ENCODE data around the gene SHC2.

The SHC2 gene

DNA sequence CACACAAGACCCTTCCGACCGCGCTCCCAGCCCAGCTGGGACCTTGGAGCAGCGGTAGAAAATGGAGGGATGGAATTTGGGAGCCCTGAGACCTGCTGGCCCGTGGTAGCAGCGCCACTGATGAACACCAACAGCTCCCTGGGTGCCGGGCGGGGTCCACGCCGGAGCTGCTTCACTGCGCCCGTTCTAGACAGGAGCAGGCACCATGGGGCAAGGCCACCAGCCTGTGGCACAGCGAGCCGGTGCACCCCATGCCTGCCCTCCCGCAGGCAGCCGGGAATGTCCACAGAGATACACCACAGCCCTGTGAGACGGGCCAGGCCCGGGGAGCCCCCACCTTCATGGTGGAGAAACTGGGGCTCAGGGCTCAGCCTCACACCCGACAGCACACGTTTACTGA is 9.9 kb upstream of the SHC2 start:
- Histone ChIP-seq H3K9me3 (ENCODE audit: control insufficient read depth, insufficient read depth, low read depth, low read length) (no peaks in the 10 kb centered on the region), H3K4me3 (ENCODE audit: low read depth, low read length) (no peak overlapping the region), H3K27ac (ENCODE audit: extremely low read depth, low read depth, low read length) (no peak overlapping the region), H3K36me3 (ENCODE audit: control insufficient read depth in 2 of 2, insufficient read depth in 1 of 2, low read length in 2 of 2) (no peaks in the 10 kb centered on the region), H3K4me1 (ENCODE audit: control insufficient read depth, insufficient read depth, low read length) (no peaks in the 10 kb centered on the region)
- peak; percentile 80 for TF ChIP-seq ZNF664 (tag by site-specific recombination; IDR thresholded peaks at IDR 0.05)
- TF ChIP-seq MZF1 (tag by site-specific recombination; IDR thresholded peaks at IDR 0.05; ENCODE audit: borderline replicate concordance) = no peak
- POLR2A ChIA-PET = no interaction called here
- CTCF ChIA-PET = no interaction called here

DNA sequence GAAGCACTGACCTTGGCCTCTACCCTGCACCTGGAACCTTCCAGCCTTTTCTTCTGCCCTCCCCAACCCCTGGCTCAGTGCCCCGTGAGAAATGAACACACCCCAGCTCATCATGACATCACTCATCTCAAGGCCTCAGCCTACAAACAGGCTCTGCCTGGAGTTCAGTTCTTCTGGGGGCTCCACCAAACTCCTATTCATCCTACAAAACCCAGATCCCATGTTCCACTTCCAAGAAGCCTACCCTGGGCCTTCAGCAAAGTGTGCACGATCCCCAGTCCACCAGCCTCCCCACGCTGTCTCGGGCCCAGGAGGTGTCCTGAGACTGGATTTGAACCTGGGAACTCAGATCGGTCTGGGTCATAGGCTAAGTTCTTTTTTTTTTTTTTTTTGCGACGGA is 9.0 kb upstream of the SHC2 start:
- POLR2A ChIA-PET = no interaction called here
- Histone ChIP-seq H3K4me1 (ENCODE audit: control insufficient read depth, insufficient read depth, low read length) (no peaks in the 10 kb centered on the region), H3K4me3 (ENCODE audit: low read depth, low read length) (no peak overlapping the region), H3K27ac (ENCODE audit: extremely low read depth, low read depth, low read length) (no peak overlapping the region), H3K9me3 (ENCODE audit: control insufficient read depth, insufficient read depth, low read depth, low read length) (no peaks in the 10 kb centered on the region), H3K36me3 (ENCODE audit: control insufficient read depth in 2 of 2, insufficient read depth in 1 of 2, low read length in 2 of 2) (no peaks in the 10 kb centered on the region)
- peak; percentile 96 for TF ChIP-seq ZFP3 (tag by site-specific recombination; IDR thresholded peaks at IDR 0.05; ENCODE audit: low read depth)
- no peak for TF ChIP-seq ZNF146 (tag by site-specific recombination; IDR thresholded peaks at IDR 0.05)
- TF ChIP-seq ZNF350 (tag by site-specific recombination; IDR thresholded peaks at IDR 0.05) = no peak
- TF ChIP-seq ZBTB7A (tag by site-specific recombination; IDR thresholded peaks at IDR 0.05; ENCODE audit: low read depth) = no peak
- TF ChIP-seq ZBTB48 (tag by site-specific recombination; IDR thresholded peaks at IDR 0.05) = peak; percentile 17; the same call in 1 of the 2 replicates
- TF ChIP-seq ZNF530 (tag by site-specific recombination; IDR thresholded peaks at IDR 0.05; ENCODE audit: low read depth) = no peak
- TF ChIP-seq, protein P1, sequence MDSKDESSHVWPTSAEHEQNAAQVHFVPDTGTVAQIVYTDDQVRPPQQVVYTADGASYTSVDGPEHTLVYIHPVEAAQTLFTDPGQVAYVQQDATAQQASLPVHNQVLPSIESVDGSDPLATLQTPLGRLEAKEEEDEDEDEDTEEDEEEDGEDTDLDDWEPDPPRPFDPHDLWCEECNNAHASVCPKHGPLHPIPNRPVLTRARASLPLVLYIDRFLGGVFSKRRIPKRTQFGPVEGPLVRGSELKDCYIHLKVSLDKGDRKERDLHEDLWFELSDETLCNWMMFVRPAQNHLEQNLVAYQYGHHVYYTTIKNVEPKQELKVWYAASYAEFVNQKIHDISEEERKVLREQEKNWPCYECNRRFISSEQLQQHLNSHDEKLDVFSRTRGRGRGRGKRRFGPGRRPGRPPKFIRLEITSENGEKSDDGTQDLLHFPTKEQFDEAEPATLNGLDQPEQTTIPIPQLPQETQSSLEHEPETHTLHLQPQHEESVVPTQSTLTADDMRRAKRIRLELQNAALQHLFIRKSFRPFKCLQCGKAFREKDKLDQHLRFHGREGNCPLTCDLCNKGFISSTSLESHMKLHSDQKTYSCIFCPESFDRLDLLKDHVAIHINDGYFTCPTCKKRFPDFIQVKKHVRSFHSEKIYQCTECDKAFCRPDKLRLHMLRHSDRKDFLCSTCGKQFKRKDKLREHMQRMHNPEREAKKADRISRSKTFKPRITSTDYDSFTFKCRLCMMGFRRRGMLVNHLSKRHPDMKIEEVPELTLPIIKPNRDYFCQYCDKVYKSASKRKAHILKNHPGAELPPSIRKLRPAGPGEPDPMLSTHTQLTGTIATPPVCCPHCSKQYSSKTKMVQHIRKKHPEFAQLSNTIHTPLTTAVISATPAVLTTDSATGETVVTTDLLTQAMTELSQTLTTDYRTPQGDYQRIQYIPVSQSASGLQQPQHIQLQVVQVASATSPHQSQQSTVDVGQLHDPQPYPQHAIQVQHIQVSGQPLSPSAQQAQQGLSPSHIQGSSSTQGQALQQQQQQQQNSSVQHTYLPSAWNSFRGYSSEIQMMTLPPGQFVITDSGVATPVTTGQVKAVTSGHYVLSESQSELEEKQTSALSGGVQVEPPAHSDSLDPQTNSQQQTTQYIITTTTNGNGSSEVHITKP (tag by site-specific recombination; IDR thresholded peaks at IDR 0.05) = 0 out of 2 replicates have a peak, but pooled peaks have one; percentile 5
- TF ChIP-seq, protein P2, sequence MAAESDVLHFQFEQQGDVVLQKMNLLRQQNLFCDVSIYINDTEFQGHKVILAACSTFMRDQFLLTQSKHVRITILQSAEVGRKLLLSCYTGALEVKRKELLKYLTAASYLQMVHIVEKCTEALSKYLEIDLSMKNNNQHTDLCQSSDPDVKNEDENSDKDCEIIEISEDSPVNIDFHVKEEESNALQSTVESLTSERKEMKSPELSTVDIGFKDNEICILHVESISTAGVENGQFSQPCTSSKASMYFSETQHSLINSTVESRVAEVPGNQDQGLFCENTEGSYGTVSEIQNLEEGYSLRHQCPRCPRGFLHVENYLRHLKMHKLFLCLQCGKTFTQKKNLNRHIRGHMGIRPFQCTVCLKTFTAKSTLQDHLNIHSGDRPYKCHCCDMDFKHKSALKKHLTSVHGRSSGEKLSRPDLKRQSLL (tag by site-specific recombination; IDR thresholded peaks at IDR 0.05) = no peak
- TF ChIP-seq ZNF266 (tag by site-specific recombination; IDR thresholded peaks at IDR 0.05; ENCODE audit: low read depth) = no peak
- no peak for TF ChIP-seq GLIS1 (tag by site-specific recombination; IDR thresholded peaks at IDR 0.05)
- peak; percentile 45 for TF ChIP-seq ZNF629 (tag by site-specific recombination; IDR thresholded peaks at IDR 0.05)
- TF ChIP-seq, protein P3, sequence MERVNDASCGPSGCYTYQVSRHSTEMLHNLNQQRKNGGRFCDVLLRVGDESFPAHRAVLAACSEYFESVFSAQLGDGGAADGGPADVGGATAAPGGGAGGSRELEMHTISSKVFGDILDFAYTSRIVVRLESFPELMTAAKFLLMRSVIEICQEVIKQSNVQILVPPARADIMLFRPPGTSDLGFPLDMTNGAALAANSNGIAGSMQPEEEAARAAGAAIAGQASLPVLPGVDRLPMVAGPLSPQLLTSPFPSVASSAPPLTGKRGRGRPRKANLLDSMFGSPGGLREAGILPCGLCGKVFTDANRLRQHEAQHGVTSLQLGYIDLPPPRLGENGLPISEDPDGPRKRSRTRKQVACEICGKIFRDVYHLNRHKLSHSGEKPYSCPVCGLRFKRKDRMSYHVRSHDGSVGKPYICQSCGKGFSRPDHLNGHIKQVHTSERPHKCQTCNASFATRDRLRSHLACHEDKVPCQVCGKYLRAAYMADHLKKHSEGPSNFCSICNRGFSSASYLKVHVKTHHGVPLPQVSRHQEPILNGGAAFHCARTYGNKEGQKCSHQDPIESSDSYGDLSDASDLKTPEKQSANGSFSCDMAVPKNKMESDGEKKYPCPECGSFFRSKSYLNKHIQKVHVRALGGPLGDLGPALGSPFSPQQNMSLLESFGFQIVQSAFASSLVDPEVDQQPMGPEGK (tag by site-specific recombination; IDR thresholded peaks at IDR 0.05) = peak; percentile 41; the same call in 1 of the 2 replicates
- TF ChIP-seq, protein P4, sequence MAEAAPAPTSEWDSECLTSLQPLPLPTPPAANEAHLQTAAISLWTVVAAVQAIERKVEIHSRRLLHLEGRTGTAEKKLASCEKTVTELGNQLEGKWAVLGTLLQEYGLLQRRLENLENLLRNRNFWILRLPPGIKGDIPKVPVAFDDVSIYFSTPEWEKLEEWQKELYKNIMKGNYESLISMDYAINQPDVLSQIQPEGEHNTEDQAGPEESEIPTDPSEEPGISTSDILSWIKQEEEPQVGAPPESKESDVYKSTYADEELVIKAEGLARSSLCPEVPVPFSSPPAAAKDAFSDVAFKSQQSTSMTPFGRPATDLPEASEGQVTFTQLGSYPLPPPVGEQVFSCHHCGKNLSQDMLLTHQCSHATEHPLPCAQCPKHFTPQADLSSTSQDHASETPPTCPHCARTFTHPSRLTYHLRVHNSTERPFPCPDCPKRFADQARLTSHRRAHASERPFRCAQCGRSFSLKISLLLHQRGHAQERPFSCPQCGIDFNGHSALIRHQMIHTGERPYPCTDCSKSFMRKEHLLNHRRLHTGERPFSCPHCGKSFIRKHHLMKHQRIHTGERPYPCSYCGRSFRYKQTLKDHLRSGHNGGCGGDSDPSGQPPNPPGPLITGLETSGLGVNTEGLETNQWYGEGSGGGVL (tag by site-specific recombination; IDR thresholded peaks at IDR 0.05) = peak; percentile 38
- TF ChIP-seq KLF1 (tag by site-specific recombination; IDR thresholded peaks at IDR 0.05) = no peak
- no peak for TF ChIP-seq ZNF133 (tag by site-specific recombination; IDR thresholded peaks at IDR 0.05)
- CTCF ChIA-PET = interaction anchor here (0.7 kb wide), 1 partner anchor 40 kb away, joined by 8 read pairs; no protein-coding TSS in a partner anchor

Data from HEK293 (cell line).